ENCODE data around the gene ABHD5.

DNA sequence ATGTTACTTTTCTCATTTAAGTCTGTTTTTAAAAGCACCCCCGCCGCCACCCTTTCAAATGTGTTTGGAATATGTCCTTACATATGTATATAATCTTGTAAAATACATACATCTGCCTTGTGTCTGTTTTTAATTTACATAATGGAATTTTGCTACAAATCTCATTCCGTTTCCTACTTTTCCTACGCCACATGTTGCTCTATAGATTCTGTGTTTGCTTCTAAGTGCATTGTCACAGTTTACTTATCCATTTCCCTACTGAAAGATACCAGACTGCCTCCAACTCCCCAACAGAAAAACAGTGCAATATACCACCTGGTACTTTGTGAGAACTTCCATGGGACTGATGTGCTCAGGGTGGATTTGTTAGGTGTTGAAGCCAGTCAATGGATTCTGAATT lies 70.2 kb downstream of the ABHD5 start:
- TF ChIP-seq, protein P1, sequence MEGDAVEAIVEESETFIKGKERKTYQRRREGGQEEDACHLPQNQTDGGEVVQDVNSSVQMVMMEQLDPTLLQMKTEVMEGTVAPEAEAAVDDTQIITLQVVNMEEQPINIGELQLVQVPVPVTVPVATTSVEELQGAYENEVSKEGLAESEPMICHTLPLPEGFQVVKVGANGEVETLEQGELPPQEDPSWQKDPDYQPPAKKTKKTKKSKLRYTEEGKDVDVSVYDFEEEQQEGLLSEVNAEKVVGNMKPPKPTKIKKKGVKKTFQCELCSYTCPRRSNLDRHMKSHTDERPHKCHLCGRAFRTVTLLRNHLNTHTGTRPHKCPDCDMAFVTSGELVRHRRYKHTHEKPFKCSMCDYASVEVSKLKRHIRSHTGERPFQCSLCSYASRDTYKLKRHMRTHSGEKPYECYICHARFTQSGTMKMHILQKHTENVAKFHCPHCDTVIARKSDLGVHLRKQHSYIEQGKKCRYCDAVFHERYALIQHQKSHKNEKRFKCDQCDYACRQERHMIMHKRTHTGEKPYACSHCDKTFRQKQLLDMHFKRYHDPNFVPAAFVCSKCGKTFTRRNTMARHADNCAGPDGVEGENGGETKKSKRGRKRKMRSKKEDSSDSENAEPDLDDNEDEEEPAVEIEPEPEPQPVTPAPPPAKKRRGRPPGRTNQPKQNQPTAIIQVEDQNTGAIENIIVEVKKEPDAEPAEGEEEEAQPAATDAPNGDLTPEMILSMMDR (IDR thresholded peaks at IDR 0.05; ENCODE audit: low read length), result no peak
- TF ChIP-seq EZH2 (IDR thresholded peaks at IDR 0.05; ENCODE audit: borderline replicate concordance, low read length), result no peak

Data from OCI-LY1 (cell line).